H9 (cell line): ENCODE results near the gene BRD7. TPM values are rescaled to one million over a fixed set of nuclear protein-coding genes. Genes with fewer than 3 reads are reported as not detected.

ENCODE experiments used
- DNase-seq: peaks from one replicate; pipeline ENCODE4 v3.0.0-alpha.2; 2017
- H2AFZ ChIP-seq: one replicate; pipeline ENCODE4 v1.6.1; 2013; ENCODE audit warnings: mild to moderate bottlenecking, low read length, control low read depth, moderate library complexity
- H2AK5ac ChIP-seq: 2 replicates; pipeline ENCODE4 v1.6.1; 2013; ENCODE audit warnings: low read length, control low read depth, mixed read lengths; ENCODE audit not compliant: insufficient read length
- H2BK120ac ChIP-seq: one replicate; pipeline ENCODE4 v1.6.1; 2013; ENCODE audit warnings: low read depth, mild to moderate bottlenecking, low read length, control low read depth, inconsistent platforms; ENCODE audit not compliant: poor library complexity, severe bottlenecking
- H2BK12ac ChIP-seq: 2 replicates; pipeline ENCODE4 v1.6.1; 2013; ENCODE audit warnings: low read length, control low read depth, mixed read lengths, low read depth; ENCODE audit not compliant: insufficient read length
- H2BK15ac ChIP-seq: 2 replicates; pipeline ENCODE4 v1.6.1; 2013; ENCODE audit warnings: low read depth, low read length, control low read depth
- H2BK20ac ChIP-seq: one replicate; pipeline ENCODE4 v1.6.1; 2013; ENCODE audit warnings: low read depth, mild to moderate bottlenecking, low read length, control low read depth, inconsistent platforms; ENCODE audit not compliant: poor library complexity, severe bottlenecking
- H2BK5ac ChIP-seq: 2 replicates; pipeline ENCODE4 v1.6.1; 2013; ENCODE audit warnings: low read length, control low read depth, mixed read lengths; ENCODE audit not compliant: insufficient read length
- H3K14ac ChIP-seq: 2 replicates; pipeline ENCODE4 v1.6.1; 2013; ENCODE audit warnings: low read length, control low read depth; ENCODE audit not compliant: insufficient read depth
- H3K18ac ChIP-seq: 2 replicates; pipeline ENCODE4 v1.6.1; 2013; ENCODE audit warnings: low read depth, mild to moderate bottlenecking, mixed read lengths, low read length, control low read depth; ENCODE audit not compliant: insufficient read length
- H3K23ac ChIP-seq: 2 replicates; pipeline ENCODE4 v1.6.1; 2013; ENCODE audit warnings: low read length, control low read depth, mixed read lengths, low read depth; ENCODE audit not compliant: insufficient read length
- H3K23me2 ChIP-seq: 2 replicates; pipeline ENCODE4 v1.6.1; 2013; ENCODE audit warnings: low read depth, mild to moderate bottlenecking, mixed read lengths, low read length, control low read depth; ENCODE audit not compliant: insufficient read length, poor library complexity, severe bottlenecking
- H3K27ac ChIP-seq: 2 replicates; pipeline ENCODE4 v1.5.1; 2013; ENCODE audit warnings: low read length, control low read depth, mixed read lengths, low read depth; ENCODE audit not compliant: insufficient read length
- H3K27me3 ChIP-seq: 2 replicates; pipeline ENCODE4 v1.6.1; 2013; ENCODE audit warnings: low read length, control low read depth, inconsistent platforms; ENCODE audit not compliant: insufficient read depth
- H3K4ac ChIP-seq: 2 replicates; pipeline ENCODE4 v1.6.1; 2013; ENCODE audit warnings: low read depth, mild to moderate bottlenecking, control low read depth, inconsistent platforms, low read length, moderate library complexity
- H3K4me1 ChIP-seq: 2 replicates; pipeline ENCODE4 v1.6.1; 2013; ENCODE audit warnings: low read length, control low read depth, inconsistent platforms; ENCODE audit not compliant: insufficient read depth
- H3K4me2 ChIP-seq: 2 replicates; pipeline ENCODE4 v1.6.1; 2013; ENCODE audit warnings: low read length, control low read depth, mixed read lengths; ENCODE audit not compliant: insufficient read length, insufficient read depth
- H3K56ac ChIP-seq: 2 replicates; pipeline ENCODE4 v1.6.1; 2013; ENCODE audit warnings: low read depth, mild to moderate bottlenecking, mixed read lengths, low read length, control low read depth; ENCODE audit not compliant: insufficient read length
- H3K79me1 ChIP-seq: 2 replicates; pipeline ENCODE4 v1.6.1; 2013; ENCODE audit warnings: low read depth, mild to moderate bottlenecking, moderate library complexity, low read length, control low read depth, inconsistent platforms; ENCODE audit not compliant: insufficient read depth, poor library complexity, severe bottlenecking
- H3K79me2 ChIP-seq: 2 replicates; pipeline ENCODE4 v1.6.1; 2013; ENCODE audit warnings: low read length, control low read depth, inconsistent platforms; ENCODE audit not compliant: insufficient read depth
- H3K9ac ChIP-seq: 2 replicates; pipeline ENCODE4 v1.6.1; 2013; ENCODE audit warnings: low read length, control low read depth, mixed read lengths; ENCODE audit not compliant: insufficient read length; ENCODE audit errors: extremely low read depth
- H3K9me3 ChIP-seq: one replicate; pipeline ENCODE4 v1.6.1; 2013; ENCODE audit warnings: low read depth, low read length, inconsistent platforms; ENCODE audit not compliant: control insufficient read depth
- H3T11ph ChIP-seq: one replicate; pipeline ENCODE4 v1.6.1; 2013; ENCODE audit warnings: mild to moderate bottlenecking, low read length, control low read depth, inconsistent platforms
- H4K20me1 ChIP-seq: one replicate; pipeline ENCODE4 v1.6.1; 2013; ENCODE audit not compliant: control insufficient read depth, insufficient read length, insufficient read depth
- H4K5ac ChIP-seq: 2 replicates; pipeline ENCODE4 v1.6.1; 2013; ENCODE audit warnings: low read depth, mild to moderate bottlenecking, mixed read lengths, low read length, control low read depth; ENCODE audit not compliant: insufficient read length
- H4K8ac ChIP-seq: replicated peaks from 2 replicates; pipeline ENCODE4 v1.6.1; 2013; ENCODE audit warnings: low read length, control low read depth, mixed read lengths, low read depth; ENCODE audit not compliant: insufficient read length
- H4K91ac ChIP-seq: 2 replicates; pipeline ENCODE4 v1.6.1; 2013; ENCODE audit warnings: low read depth, mild to moderate bottlenecking, moderate library complexity, mixed read lengths, low read length, control low read depth; ENCODE audit not compliant: insufficient read length
- H3K27ac Mint-ChIP-seq, 3 experiments: 2 replicates in 2 of 3; 3 replicates in 1 of 3; pipeline ENCODE4 v1.8.0; 2020 to 2021; ENCODE audit warnings: mixed read lengths in 3 of 3, mild to moderate bottlenecking in 1 of 3, moderate library complexity in 1 of 3
- H3K27me3 Mint-ChIP-seq: 2 replicates; pipeline ENCODE4 v1.8.0; 2021; ENCODE audit warnings: low read depth, mild to moderate bottlenecking, moderate library complexity, mixed read lengths
- H3K36me3 Mint-ChIP-seq, 3 experiments: 2 replicates in 2 of 3; 3 replicates in 1 of 3; pipeline ENCODE4 v1.8.0; 2020 to 2021; ENCODE audit warnings: low read depth in 3 of 3, mixed read lengths in 3 of 3; ENCODE audit not compliant: insufficient read depth in 1 of 3
- H3K4me1 Mint-ChIP-seq, 2 experiments: 2 replicates each; pipeline ENCODE4 v1.8.0; 2020; ENCODE audit warnings: mixed read lengths in 2 of 2
- H3K4me3 Mint-ChIP-seq, 2 experiments: 2 replicates in 1 of 2; 3 replicates in 1 of 2; pipeline ENCODE4 v1.8.0; 2020 to 2021; ENCODE audit warnings: mild to moderate bottlenecking in 2 of 2, mixed read lengths in 2 of 2, moderate library complexity in 1 of 2
- H3K9me3 Mint-ChIP-seq, 2 experiments: 2 replicates in 1 of 2; 3 replicates in 1 of 2; pipeline ENCODE4 v1.8.0; 2020; ENCODE audit warnings: mild to moderate bottlenecking in 2 of 2, mixed read lengths in 2 of 2, moderate library complexity in 1 of 2
- CTCF ChIP-seq: fragments of 200-600 bp; sonication (generic); conservative IDR thresholded peaks from 3 replicates; pipeline ENCODE4 v1.8.0; 2021; ENCODE audit warnings: antibody characterized with exemption, mild to moderate bottlenecking
- WGBS: extraction: QIAGEN DNeasy Blood & Tissue Kit; methylation state at CpG from one replicate; pipeline ENCODE4 v1.1.7; 2013; ENCODE audit warnings: missing lambda C conversion rate, low lambda C conversion rate, mixed read lengths; ENCODE audit not compliant: insufficient read length; ENCODE audit errors: extremely low coverage; 5-methylcytosine and 5-hydroxymethylcytosine counted together
- total RNA-seq: library from RNA; stranded (reverse); gene quantifications from 2 replicates; pipeline ENCODE4 v1.2.1, GENCODE V29; 2021

The BRD7 gene
- total RNA-seq, 1 experiment from 2014 or later: 112 TPM

- TF ChIP-seq CTCF: no peak
- DNase-seq: no peak
- Histone ChIP-seq H2BK120ac (no peak overlapping the region), H3K4me1 (peaks cover 8% of the 10 kb centered on the region; the same call in 1 of the 2 replicates), H3K9me3 (no peaks in the 10 kb centered on the region), H3K4me2 (no peak overlapping the region), H2AK5ac (no peak overlapping the region), H3K23me2 (no peaks in the 10 kb centered on the region), H2BK20ac (no peak overlapping the region), H4K8ac (no peak overlapping the region), H3K27me3 (no peaks in the 10 kb centered on the region), H3K9ac (no peak overlapping the region), H2BK12ac (no peak overlapping the region), H4K91ac (no peak overlapping the region), H4K5ac (no peak overlapping the region), H3K27ac (no peak overlapping the region), H3K4ac (no peak overlapping the region), H3K79me1 (no peaks in the 10 kb centered on the region), H2BK5ac (no peak overlapping the region), H4K20me1 (no peaks in the 10 kb centered on the region), H3K79me2 (no peaks in the 10 kb centered on the region), H2AFZ (no peak overlapping the region), H2BK15ac (no peak overlapping the region), H3T11ph (no peak overlapping the region), H3K56ac (no peak overlapping the region), H3K23ac (no peak overlapping the region), H3K18ac (no peak overlapping the region), H3K14ac (no peak overlapping the region)
- H3K9me3 Mint-ChIP-seq: no peaks in the 10 kb centered on the region
- H3K4me3 Mint-ChIP-seq: no peak overlapping the region
- no peaks in the 10 kb centered on the region; a peak in 1 of 7 replicates for H3K36me3 Mint-ChIP-seq
- WGBS: no CpG with 5 or more reads among the region's 8 CpGs
- H3K27ac Mint-ChIP-seq: no peak overlapping the region
- peaks cover 19 to 22% of the 10 kb centered on the region in 2 experiments for H3K4me1 Mint-ChIP-seq
- H3K27me3 Mint-ChIP-seq: no peaks in the 10 kb centered on the region; the same call in 1 of the 2 replicates
Observed at GRCh38 chr16:50396761-50397535, 28.2 kb upstream of the BRD7 start.
